SH-SY5Y (cell line): ENCODE results near the gene UBA1.

Experiments used
- GATA2 ChIP-seq: IDR thresholded peaks from 2 replicates; pipeline ENCODE4 v1.6.1; 2011; ENCODE audit warnings: mild to moderate bottlenecking, low read depth, low read length
- GATA3 ChIP-seq: IDR thresholded peaks from 2 replicates; pipeline ENCODE4 v1.6.1; 2011; ENCODE audit warnings: low read depth, mild to moderate bottlenecking, low read length, moderate library complexity

The UBA1 gene

GRCh38 chrX:47222751-47223350 lies 29.2 kb downstream of the UBA1 start:
- TF ChIP-seq GATA2 (no peak), GATA3 (no peak)

- TF ChIP-seq GATA3 = no peak
- TF ChIP-seq GATA2 = no peak
Measured at GRCh38 chrX:47223476-47224250, 30.0 kb downstream of the UBA1 start.

- TF ChIP-seq GATA2 (no peak), GATA3 (no peak)
Measured at GRCh38 chrX:47224266-47224895, 30.8 kb downstream of the UBA1 start.

DNA sequence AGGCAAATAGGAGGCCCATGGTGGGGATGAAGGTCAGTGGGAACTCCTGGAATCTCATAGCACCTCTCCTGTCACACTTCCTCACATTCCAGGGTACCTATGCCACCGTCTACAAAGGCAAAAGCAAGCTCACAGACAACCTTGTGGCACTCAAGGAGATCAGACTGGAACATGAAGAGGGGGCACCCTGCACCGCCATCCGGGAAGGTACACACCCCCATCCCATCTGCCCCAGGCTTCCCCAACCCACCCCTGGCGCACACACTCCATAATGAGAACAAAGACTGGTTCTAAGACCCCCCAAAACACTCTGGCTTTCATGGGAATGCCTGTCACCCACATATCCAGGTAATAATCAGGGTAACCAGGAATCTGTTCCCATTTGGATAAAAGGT lies 31.3 kb downstream of the UBA1 start:
- TF ChIP-seq GATA2 (no peak), GATA3 (no peak)

DNA sequence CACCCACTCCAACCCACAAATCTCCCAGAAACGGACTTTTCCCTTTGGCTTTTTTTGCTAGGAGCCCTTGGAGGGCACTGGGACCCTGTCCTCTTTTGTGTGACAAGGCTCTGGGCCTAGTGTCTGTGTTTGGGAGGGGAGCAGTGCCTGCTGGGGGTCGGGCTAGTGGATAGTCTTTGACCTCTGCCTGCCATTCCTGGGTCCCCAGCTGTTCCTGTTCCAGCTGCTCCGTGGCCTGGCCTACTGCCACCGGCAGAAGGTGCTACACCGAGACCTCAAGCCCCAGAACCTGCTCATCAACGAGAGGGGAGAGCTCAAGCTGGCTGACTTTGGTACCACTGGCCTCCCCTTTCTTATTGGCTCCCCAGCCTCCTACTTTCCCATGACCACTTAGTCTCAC lies 32.4 kb downstream of the UBA1 start:
- TF ChIP-seq GATA2 = no peak

DNA sequence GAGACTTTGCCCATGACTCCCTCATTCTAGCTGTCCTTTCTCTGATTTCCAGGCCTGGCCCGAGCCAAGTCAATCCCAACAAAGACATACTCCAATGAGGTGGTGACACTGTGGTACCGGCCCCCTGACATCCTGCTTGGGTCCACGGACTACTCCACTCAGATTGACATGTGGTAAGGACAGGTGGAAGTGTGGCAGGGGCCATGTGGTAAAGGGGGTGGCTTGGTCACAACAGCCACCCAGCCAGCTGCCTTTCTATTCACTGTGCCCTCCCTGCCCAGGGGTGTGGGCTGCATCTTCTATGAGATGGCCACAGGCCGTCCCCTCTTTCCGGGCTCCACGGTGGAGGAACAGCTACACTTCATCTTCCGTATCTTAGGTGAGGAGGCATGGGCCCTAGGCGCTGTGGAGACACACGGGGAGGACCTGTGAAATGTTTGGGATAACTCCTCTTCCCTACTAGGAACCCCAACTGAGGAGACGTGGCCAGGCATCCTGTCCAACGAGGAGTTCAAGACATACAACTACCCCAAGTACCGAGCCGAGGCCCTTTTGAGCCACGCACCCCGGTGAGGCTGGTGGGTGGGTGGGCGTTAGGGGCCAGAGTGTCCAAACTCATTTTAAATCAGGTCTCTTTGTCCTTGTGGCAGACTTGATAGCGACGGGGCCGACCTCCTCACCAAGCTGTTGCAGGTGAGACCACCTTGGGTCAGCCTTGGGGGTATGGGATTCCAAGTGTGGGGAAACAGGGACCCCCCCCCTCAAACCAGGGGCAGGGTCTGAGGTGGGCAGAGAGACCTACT lies 33.1 kb downstream of the UBA1 start:
- TF ChIP-seq GATA3 = no peak
- TF ChIP-seq GATA2 = no peak

GRCh38 chrX:47227334-47227583 lies 33.6 kb downstream of the UBA1 start:
- no peak for TF ChIP-seq GATA3

DNA sequence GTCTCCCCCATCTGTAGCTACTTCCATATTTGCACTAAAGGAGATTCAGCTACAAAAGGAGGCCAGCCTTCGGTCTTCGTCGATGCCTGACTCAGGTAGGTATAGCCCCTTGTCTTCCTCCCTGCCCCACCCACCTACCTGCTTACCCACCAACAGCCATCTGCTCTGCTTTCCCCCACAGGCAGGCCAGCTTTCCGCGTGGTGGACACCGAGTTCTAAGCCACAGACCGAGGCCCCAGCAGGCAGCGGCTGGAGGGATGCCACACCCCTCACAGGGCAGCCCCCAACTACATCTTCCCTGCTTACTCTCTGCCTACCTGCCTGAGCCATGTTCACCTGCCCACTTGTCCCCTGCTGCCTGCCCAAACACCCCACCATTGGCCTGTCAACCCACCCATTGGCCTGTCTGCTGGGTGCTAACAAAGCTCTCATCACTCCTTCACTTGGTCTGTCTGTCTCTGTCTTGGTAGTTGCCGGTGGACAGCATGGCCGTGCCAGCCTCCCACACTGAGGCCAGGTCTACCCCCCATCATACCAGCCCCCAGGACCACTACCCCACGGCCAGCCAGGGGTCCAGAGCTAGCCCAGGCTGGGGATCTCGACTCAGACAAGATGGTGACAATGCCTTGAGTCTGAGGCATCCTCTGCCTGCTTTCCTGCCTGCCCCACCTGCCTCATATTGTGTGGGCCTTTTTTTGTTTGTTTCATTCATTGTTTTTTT lies 35.1 kb downstream of the UBA1 start:
- TF ChIP-seq GATA2 (no peak), GATA3 (no peak)

DNA sequence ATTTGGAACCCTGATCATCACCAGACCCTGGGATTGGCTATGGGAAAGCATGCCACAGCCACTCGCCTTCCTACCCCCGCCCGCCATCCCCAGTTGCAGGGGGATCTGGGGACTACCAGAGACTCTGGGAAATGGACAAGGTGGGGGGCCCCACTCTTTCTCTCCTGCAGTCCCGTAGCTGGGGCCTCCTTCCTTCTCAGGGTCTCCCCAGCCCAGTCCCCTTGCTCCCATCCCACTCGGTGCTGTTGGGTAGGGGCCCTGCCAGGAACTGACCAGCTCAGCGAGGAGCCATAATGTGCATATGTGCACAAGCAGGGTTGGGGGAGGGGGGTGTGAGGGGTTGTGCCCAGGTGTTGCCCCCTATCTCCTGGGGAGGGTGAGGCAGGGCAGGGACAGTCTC lies 35.8 kb downstream of the UBA1 start:
- TF ChIP-seq GATA2 (no peak), GATA3 (no peak)

DNA sequence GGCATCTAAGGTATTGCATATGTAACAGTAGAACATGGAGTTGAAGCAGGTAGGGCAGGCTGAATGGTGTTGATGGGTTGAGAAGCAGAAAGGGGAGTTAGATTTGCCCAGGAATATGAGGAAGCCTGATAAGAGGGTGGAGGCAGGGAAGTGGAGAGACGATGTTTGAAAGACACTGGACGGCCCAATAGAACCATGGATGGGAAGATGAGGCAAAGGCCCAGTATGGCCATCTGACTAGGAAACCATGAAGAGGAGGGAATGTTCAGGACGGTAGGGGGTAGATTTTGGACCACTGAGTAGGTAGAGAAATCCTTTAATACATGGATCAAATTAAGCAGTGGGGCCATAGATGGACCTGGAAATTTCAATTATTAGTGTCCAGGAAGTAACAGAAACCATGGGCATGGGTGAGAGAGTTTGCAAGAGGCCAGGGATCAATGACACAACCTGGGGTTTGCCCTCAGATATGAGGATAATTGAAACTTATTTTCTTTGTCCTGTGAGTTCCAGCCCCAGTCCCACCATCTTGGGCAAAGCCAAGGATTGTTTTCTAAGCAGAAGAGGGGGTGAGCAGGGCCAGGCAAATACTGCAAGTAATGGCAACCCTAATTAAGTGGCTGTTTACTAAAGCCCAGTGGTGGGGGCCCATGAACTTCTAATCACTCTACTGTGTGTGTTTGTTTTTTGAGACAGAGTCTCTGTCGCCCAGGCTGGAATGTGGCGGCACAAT lies 36.7 kb downstream of the UBA1 start:
- TF ChIP-seq GATA3 (no peak), GATA2 (no peak)

- TF ChIP-seq GATA2 = no peak
- no peak for TF ChIP-seq GATA3
Measured at GRCh38 chrX:47231167-47231566, 37.5 kb downstream of the UBA1 start.

- TF ChIP-seq GATA3 (no peak), GATA2 (no peak)
Measured at GRCh38 chrX:47232197-47232802, 38.7 kb downstream of the UBA1 start.

DNA sequence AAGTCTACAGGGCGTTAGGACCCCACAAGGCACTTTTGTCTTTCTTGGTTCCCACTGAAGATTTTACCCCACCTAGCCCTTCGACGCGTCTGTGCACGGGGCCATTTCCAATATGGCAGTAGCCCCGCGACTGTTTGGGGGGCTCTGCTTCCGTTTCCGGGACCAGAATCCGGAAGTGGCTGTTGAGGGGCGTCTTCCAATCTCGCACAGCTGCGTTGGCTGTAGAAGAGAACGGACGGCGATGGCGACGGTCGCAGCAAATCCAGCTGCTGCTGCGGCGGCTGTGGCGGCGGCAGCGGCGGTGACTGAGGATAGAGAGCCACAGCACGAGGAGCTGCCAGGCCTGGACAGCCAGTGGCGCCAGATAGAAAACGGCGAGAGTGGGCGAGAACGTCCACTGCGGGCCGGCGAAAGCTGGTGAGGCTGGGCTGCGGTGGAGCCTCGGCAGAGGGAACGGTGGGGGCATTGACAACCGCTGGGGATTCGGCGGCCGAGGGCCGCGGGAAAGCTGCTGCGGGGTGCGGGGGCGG lies 39.2 kb downstream of the UBA1 start, which contains the start of gene USP11:
USP11 (plus strand) TSS at position 207 of the 530 bp plus-strand sequence; CDS start at position 242, 35 bp downstream.
- TF ChIP-seq GATA2 = no peak
- no peak for TF ChIP-seq GATA3
